Stimulated activated naive CD8-positive, alpha-beta T cell treated with anti-CD3 and anti-CD28 coated beads, Interleukin-15, Interleukin-2, amounts not matched to agents 100 ng/mL and 50 ng/mL, for 24 hours (primary cell): ENCODE results near the gene FHAD1.

Experiments used
- H3K27ac Mint-ChIP-seq: one replicate; pipeline ENCODE4 v1.8.0; 2021; ENCODE audit warnings: mild to moderate bottlenecking, mixed read lengths
- H3K27me3 Mint-ChIP-seq: one replicate; pipeline ENCODE4 v1.8.0; 2021; ENCODE audit warnings: mixed read lengths
- H3K36me3 Mint-ChIP-seq: one replicate; pipeline ENCODE4 v1.8.0; 2021; ENCODE audit warnings: low read depth, mixed read lengths
- H3K4me1 Mint-ChIP-seq: one replicate; pipeline ENCODE4 v1.8.0; 2021; ENCODE audit warnings: low read depth, mixed read lengths
- H3K4me3 Mint-ChIP-seq: one replicate; pipeline ENCODE4 v1.8.0; 2021; ENCODE audit warnings: mild to moderate bottlenecking, mixed read lengths
- H3K9me3 Mint-ChIP-seq: one replicate; pipeline ENCODE4 v1.8.0; 2021; ENCODE audit warnings: mixed read lengths

FHAD1 gene

DNA sequence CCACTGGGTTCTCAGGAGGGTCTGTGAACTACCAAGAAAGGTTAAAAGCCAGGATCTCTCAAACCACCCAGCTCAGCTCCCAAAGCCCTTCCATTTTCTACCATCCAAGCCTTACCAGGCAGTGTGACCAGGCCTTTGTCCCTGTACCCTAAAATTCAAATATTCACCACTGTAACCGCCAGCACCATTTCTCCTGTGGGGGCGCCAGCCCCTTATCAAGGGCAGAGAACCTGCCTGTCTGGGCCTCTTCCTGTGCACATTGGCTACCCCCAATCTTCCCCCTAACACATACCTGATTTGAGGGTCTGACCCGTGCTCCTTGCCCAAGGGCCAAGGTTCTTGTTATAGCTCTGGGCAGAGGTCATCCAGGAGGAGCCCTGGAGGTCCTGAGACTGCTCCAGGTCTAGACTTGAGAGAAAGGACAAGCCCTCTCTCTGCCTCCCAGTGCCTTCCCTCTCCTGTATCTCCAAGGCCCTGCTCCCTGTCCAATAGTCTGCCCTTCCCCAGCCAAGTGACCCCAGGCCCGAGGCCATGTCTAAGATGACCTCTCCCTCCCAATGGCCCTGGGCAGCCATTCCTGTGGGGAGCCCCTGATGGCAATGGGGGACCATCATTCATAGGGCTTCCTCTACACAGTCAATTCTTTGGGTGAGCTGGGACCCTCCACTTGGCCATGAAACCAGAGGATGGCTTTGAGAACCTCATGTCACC is 78.5 kb downstream of the FHAD1 start:
- Mint-ChIP-seq H3K36me3 (no peaks in the 10 kb centered on the region), H3K4me3 (no peak overlapping the region), H3K27ac (no peak overlapping the region), H3K4me1 (peaks cover 9% of the 10 kb centered on the region), H3K27me3 (peaks cover 25% of the 10 kb centered on the region), H3K9me3 (peaks cover under 1% of the 10 kb centered on the region)

- no peak overlapping the region for H3K27ac Mint-ChIP-seq
- peaks cover 9% of the 10 kb centered on the region for H3K4me1 Mint-ChIP-seq
Measured at GRCh38 chr1:15326691-15327588, 79.9 kb downstream of the FHAD1 start.

GRCh38 chr1:15328351-15329103 is 81.5 kb downstream of the FHAD1 start:
- H3K27ac Mint-ChIP-seq, result no peak overlapping the region
- no peaks in the 10 kb centered on the region for H3K36me3 Mint-ChIP-seq
- no peak overlapping the region for H3K4me3 Mint-ChIP-seq
- H3K4me1 Mint-ChIP-seq, result peaks cover 9% of the 10 kb centered on the region
- peaks cover 29% of the 10 kb centered on the region for H3K27me3 Mint-ChIP-seq
- no peaks in the 10 kb centered on the region for H3K9me3 Mint-ChIP-seq

More at GRCh38 chr1:15326691-15327588, 79.9 kb downstream of the FHAD1 start:
- no peaks in the 10 kb centered on the region for H3K36me3 Mint-ChIP-seq
- peaks cover 29% of the 10 kb centered on the region for H3K27me3 Mint-ChIP-seq
- H3K4me3 Mint-ChIP-seq, result no peak overlapping the region
- no peaks in the 10 kb centered on the region for H3K9me3 Mint-ChIP-seq

- H3K9me3 Mint-ChIP-seq, result no peaks in the 10 kb centered on the region
Measured at GRCh38 chr1:15329104-15329820, 82.2 kb downstream of the FHAD1 start.

DNA sequence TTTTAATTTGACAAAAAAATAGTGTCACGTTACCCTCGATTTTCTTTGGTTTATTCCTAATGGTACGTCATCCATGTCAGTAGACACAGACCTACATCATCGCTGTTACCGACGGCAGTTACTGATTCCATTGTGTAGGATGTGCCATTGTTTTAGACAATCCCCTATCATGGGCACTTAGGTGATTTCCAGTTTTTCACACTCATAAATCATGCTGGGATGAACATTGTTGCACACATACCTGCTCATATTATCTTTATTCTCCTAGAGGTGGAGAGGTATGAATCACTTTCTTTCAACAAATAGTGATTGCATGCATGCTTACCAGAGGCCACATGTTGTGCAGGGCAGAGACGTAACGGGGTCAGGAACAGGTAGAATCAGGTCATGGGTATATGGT is 83.0 kb downstream of the FHAD1 start:
- H3K27me3 Mint-ChIP-seq, result peaks cover 29% of the 10 kb centered on the region
- H3K4me1 Mint-ChIP-seq, result peaks cover 9% of the 10 kb centered on the region
- no peaks in the 10 kb centered on the region for H3K9me3 Mint-ChIP-seq
- no peaks in the 10 kb centered on the region for H3K36me3 Mint-ChIP-seq
- no peak overlapping the region for H3K27ac Mint-ChIP-seq
- H3K4me3 Mint-ChIP-seq, result no peak overlapping the region

More at GRCh38 chr1:15329104-15329820, 82.2 kb downstream of the FHAD1 start:
- peaks cover 29% of the 10 kb centered on the region for H3K27me3 Mint-ChIP-seq
- H3K4me1 Mint-ChIP-seq, result peaks cover 9% of the 10 kb centered on the region
- H3K4me3 Mint-ChIP-seq, result no peak overlapping the region
- no peak overlapping the region for H3K27ac Mint-ChIP-seq
- H3K36me3 Mint-ChIP-seq, result no peaks in the 10 kb centered on the region

GRCh38 chr1:15331180-15331579 is 84.2 kb downstream of the FHAD1 start:
- H3K4me1 Mint-ChIP-seq, result peaks cover 9% of the 10 kb centered on the region
- no peaks in the 10 kb centered on the region for H3K36me3 Mint-ChIP-seq
- no peak overlapping the region for H3K27ac Mint-ChIP-seq
- H3K4me3 Mint-ChIP-seq, result no peak overlapping the region
- H3K9me3 Mint-ChIP-seq, result no peaks in the 10 kb centered on the region
- peaks cover 34% of the 10 kb centered on the region for H3K27me3 Mint-ChIP-seq

DNA sequence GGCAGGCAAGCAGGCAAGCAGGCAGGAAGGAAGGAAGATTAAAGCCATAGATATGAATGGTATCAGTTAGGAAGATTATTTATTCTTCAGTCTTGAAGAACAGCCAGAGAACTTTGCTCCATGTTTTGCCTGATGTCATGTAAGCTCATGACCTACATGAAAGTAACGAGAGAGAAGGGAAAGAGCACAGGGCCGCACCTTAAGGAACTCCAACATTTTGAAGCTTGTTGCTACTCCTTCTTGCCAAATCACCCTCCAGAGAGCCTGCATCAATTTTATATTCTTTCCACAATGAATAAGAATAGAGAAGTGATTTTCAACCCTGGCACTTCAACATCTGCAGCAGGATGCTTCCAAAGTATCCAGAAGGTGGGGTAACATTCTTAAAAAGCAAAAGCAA is 84.7 kb downstream of the FHAD1 start:
- Mint-ChIP-seq H3K27me3 (peaks cover 40% of the 10 kb centered on the region), H3K4me3 (no peak overlapping the region), H3K36me3 (no peaks in the 10 kb centered on the region), H3K4me1 (peaks cover 9% of the 10 kb centered on the region), H3K9me3 (no peaks in the 10 kb centered on the region), H3K27ac (no peak overlapping the region)

DNA sequence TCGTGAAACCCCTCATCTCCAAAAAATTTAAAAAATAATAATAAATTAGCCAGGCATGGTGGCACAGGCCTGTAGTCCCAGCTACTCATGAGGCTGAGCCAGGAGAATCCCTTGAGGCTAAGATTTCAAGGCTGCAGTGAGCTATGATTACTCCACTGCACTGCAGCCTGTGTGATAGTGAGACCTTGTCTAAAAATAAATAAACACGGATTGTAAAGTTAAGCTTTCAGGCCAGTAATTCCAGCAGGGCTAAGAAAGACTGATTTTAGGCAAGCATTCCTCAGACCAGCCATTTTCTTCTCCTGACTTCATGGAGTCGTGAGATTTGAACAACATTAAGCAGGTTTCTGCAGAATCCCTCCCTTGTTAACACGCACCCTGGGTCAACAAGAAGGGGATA is 85.5 kb downstream of the FHAD1 start:
- Mint-ChIP-seq H3K9me3 (no peaks in the 10 kb centered on the region), H3K4me3 (no peak overlapping the region), H3K36me3 (no peaks in the 10 kb centered on the region), H3K27ac (no peak overlapping the region), H3K4me1 (peaks cover 9% of the 10 kb centered on the region), H3K27me3 (peaks cover 34% of the 10 kb centered on the region)

GRCh38 chr1:15332952-15333715 is 86.1 kb downstream of the FHAD1 start:
- Mint-ChIP-seq H3K9me3 (no peaks in the 10 kb centered on the region), H3K4me1 (peaks cover 9% of the 10 kb centered on the region), H3K27ac (no peak overlapping the region), H3K4me3 (no peak overlapping the region), H3K36me3 (no peaks in the 10 kb centered on the region), H3K27me3 (peaks cover 32% of the 10 kb centered on the region)

DNA sequence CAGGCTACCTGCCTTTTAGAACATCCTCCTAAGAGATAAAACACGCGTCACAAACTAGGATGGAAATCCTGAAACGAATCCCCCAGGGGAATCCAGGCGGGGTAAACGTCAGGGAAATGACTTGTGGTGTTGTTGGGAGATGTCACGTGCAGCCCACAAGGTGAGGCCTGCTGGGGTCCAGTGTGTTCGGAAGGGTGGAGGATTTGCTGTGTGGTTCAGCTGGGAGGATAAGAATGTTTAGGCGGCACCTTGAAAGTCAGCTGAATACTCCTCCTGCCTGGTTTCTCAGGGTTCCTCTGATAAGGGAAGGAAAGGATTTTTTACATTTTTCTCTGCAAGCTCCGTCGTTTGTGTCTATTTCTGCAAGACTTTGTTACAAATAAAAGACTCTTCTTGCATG is 88.0 kb downstream of the FHAD1 start:
- H3K27me3 Mint-ChIP-seq, result peaks cover 26% of the 10 kb centered on the region
- no peak overlapping the region for H3K27ac Mint-ChIP-seq
- H3K9me3 Mint-ChIP-seq, result no peaks in the 10 kb centered on the region
- H3K4me1 Mint-ChIP-seq, result no peaks in the 10 kb centered on the region
- H3K36me3 Mint-ChIP-seq, result no peaks in the 10 kb centered on the region
- no peak overlapping the region for H3K4me3 Mint-ChIP-seq

- Mint-ChIP-seq H3K27ac (no peak overlapping the region), H3K4me3 (no peak overlapping the region), H3K4me1 (no peaks in the 10 kb centered on the region), H3K36me3 (no peaks in the 10 kb centered on the region), H3K27me3 (peaks cover 16% of the 10 kb centered on the region), H3K9me3 (no peaks in the 10 kb centered on the region)
Measured at GRCh38 chr1:15336866-15337265, 89.8 kb downstream of the FHAD1 start.

DNA sequence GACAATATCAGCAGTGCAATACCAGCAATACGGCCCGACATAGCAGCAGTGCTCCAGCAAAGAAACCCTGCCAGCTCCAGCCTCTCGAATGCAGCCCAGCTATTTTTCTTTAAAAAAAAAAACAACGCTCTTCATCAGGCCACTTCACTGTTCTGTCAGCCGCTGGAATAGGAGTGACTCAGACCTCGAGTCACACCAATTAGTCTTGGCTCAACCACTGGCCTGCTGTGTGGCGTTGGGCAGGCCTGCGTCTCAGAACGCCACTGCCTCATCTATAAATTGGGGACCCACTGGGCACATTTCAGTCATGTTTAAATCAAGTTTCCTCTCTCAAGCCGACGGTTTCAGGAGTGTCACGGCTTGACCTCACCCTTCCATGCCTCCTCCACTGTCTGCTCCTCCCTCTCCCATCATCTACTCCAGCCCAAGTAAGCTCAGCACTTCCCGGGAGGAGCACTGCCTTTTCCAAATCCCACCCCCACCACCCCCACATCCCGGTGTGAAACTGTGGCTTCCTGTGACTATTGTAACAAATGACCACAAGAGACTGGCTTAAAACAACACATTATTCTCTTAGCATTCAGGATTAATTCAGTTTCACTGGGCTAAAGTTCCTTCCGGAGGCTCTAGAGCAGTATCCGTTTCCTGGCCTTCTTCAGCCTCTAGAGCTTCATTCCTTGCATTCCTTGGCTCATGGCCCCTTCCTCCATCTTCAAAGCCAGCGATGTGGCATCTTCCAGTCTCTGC is 90.8 kb downstream of the FHAD1 start:
- H3K27ac Mint-ChIP-seq, result no peak overlapping the region
- H3K4me1 Mint-ChIP-seq, result no peaks in the 10 kb centered on the region
- no peaks in the 10 kb centered on the region for H3K36me3 Mint-ChIP-seq
- H3K9me3 Mint-ChIP-seq, result no peaks in the 10 kb centered on the region
- no peak overlapping the region for H3K4me3 Mint-ChIP-seq
- H3K27me3 Mint-ChIP-seq, result peaks cover 21% of the 10 kb centered on the region

DNA sequence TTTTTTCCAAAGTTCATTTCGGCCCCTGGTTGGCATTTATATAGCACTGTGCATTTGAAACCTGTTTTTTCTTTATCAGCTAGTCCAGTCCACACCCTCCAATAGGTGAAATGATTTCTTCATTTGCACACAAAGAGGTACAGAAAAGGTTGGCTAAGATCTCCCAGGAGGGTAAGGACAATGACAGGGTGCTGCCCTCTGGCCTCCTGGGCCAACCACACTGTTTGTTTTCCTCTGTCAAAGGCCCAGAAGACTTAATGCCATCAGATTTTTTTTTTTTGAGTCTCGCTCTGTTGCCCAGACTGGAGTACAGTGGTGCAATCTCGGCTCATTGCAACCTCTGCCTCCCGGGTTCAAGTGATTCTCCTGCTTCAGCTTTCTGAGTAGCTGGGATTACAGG is 92.5 kb downstream of the FHAD1 start:
- no peak overlapping the region for H3K4me3 Mint-ChIP-seq
- peaks cover 4% of the 10 kb centered on the region for H3K4me1 Mint-ChIP-seq
- no peaks in the 10 kb centered on the region for H3K36me3 Mint-ChIP-seq
- no peaks in the 10 kb centered on the region for H3K9me3 Mint-ChIP-seq
- H3K27me3 Mint-ChIP-seq, result peaks cover 37% of the 10 kb centered on the region
- no peak overlapping the region for H3K27ac Mint-ChIP-seq
